HG03460 (cell line): ENCODE data around the gene ERGIC3.
"Not testable (repeated sequence)": the region's sequence is repeated elsewhere in the genome, so short reads cannot be mapped to it uniquely, and the experiment has no call there.

ENCODE experiments used
- ATAC-seq: cut with Tn5 transposase; IDR thresholded peaks from one replicate; pipeline ENCODE4 v1.9.1; 2021; ENCODE audit not compliant: unreplicated experiment

ERGIC3 gene

DNA sequence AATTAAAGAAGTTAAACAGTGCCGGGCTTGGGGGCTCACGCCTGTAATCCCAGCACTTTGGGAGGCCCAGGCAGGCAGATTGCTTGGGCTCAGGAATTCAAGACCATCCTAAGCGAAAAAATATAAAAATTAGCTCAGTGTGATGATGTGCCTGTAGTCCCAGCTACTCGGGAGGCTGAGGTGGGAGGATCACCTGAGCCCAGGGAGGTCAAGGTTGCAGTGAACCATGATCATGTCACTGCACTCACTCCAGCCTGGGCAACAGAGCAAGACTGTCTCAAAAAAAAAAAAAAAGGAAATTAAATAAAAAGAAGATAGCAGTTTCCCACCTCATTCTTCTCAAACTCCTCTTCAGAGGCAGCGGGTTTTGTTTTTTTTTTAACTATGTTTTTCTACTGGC lies 24.1 kb upstream of the ERGIC3 start:
- ATAC-seq: not testable (repeated sequence)

DNA sequence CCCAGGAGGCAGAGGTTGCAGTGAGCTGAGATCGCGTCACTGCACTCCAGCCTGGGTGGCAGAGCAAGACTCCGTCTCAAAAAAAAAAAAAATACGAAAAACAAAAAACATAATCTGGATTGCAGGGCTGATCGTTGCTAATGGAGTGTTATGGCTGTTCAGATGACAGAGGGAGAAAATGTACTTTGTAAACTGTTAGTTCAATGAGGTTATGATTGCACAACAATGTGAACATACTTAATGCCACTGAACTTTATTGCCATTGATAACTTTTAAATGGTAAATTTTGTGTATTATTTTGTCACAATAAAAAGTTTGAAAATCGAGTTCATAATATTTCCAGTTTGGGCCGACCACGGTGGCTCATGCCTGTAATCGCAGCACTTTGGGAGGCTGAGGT lies 22.9 kb upstream of the ERGIC3 start:
- ATAC-seq: no peak

DNA sequence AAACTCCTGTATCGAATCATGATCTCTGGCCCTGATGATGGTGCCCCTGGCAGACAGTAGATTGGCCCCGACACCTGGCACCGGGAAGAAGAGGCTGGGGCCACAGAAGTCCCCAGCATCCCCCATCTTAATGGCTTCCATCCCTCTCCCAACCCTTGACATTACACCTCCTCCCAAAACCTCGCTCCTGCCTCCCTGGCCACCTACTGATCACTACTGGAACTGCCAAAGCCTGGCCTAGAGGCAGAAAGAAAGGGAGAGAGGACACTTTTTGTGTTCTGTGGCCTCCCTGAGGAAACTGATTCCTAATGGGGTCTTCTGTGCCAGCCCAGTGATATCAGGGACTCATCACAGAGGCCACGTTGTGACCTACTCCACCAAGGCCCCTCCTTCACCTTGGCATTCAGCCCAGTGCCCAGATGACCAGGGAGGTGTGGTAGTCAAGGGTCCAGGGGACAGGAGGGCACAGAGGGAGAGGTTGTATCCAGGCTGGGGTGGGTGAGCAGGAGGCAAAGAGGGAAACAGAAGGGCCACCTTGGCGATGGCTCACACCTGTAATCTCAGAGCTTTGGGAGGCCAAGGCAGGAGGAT lies 18.5 kb upstream of the ERGIC3 start:
- no peak for ATAC-seq

DNA sequence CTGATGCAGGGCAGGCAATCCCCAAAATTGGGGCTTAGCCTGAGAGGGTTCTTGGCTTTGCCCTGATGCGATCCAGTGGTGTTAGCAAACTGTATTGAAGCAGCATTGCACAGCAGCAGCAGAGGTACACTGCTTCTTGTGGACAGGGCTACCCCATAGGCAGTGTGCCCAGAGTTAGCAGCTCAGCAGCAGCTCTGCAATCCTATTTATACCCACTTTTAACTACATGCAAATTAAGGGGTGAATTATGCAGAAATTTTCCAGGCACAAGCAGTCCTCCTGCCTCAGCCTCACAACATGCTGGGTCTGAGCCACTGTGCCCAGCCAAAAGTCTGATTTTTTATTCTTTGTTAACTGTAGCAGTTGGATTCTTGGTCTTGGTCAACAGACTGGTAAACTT lies 16.2 kb upstream of the ERGIC3 start:
- ATAC-seq: no peak

- no peak for ATAC-seq
Measured at GRCh38 chr20:35527122-35527769, 14.6 kb upstream of the ERGIC3 start.

GRCh38 chr20:35529552-35529951 lies 12.3 kb upstream of the ERGIC3 start, which contains the start of gene C20orf173:
C20orf173 (minus strand) TSS chr20:35529652; CDS start chr20:35529373, 279 bp downstream.
- ATAC-seq: no peak

- peak; percentile 65 for ATAC-seq
Measured at GRCh38 chr20:35539756-35540212, 2.1 kb upstream of the ERGIC3 start.

- no peak for ATAC-seq
Measured at GRCh38 chr20:35541118-35541782, 628 bp upstream of the ERGIC3 start.

GRCh38 chr20:35542990-35543389 lies 1.1 kb downstream of the ERGIC3 start:
- no peak for ATAC-seq

DNA sequence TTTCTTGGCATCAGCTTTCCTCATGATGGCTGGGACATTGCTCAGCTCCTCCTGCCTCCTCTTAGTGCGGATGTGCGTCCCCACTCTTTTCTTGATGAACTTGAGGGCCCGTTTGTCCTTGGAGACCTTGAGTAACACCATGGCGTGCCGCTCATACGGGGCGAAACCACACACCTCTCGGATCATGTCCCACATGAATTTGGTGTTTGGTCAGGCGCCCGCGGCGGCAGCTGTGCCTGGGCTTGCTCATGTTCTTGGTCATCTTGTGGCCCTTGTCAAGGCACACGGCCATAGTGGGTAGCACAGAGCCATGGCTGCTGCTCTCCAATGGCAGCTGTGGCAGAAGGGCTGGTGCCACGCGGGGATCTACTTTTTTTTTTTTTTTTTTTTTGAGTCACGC lies 2.6 kb downstream of the ERGIC3 start:
- ATAC-seq: no peak

GRCh38 chr20:35544941-35545340 lies 3.1 kb downstream of the ERGIC3 start:
- not testable (repeated sequence) for ATAC-seq

DNA sequence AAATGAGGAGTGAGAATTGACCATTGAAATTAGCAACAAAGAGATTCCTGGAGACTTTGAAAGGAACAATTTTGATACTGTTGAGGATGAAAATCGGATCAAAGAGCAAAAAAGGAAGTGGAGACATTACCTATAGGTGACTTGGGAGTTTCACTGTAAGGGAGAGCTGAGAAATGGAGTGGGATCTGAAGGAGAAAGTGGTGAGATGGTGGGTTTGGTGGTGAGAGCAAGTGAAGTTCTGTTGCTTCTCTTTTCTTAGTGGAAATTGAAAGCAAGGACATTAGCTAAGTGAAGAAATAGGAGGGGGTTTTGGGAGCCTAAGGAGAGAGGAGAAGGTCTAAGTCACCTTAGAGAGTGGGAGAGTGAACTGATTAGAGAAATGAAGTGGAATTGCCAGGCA lies 4.2 kb downstream of the ERGIC3 start:
- no peak for ATAC-seq

DNA sequence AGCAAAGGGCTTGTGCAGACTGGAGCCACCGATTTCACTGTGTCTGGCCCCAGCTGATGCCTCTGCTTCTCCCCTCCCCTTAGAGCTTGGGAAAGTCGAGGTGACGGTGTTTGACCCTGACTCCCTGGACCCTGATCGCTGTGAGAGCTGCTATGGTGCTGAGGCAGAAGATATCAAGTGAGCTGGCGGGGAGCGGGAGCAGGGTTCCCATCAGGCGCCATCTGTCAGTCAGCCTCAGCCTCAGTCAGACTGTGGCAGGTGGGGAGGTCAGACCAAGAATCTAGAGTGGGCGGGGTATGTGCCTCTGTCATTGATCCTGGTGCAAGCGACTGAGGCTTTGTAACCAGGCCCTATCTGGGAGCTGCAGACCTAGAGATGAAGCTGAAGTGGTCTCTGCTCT lies 5.5 kb downstream of the ERGIC3 start:
- ATAC-seq: no peak

DNA sequence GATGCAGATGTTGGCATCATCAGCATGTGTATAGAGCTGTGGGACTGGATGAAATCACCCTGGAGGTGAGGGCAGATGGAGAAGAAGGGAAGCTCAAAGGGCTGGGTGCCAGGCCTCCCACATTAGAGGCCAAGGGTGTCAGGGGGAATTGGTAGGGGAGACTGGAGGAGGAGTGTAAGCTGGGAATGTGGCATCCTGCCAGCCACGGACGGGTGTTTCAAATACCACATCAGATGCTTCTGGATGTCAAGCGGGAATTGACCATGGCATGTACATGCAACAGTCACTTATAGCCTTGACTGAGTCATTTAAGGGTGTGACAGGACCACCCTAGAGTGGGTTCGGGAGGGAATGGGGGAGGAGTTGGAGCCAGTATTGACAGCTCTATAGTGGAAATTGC lies 9.6 kb downstream of the ERGIC3 start:
- ATAC-seq: no peak

- ATAC-seq: no peak
Measured at GRCh38 chr20:35552914-35553313, 11.0 kb downstream of the ERGIC3 start.

- ATAC-seq: not testable (repeated sequence)
Measured at GRCh38 chr20:35555461-35555860, 13.6 kb downstream of the ERGIC3 start.

DNA sequence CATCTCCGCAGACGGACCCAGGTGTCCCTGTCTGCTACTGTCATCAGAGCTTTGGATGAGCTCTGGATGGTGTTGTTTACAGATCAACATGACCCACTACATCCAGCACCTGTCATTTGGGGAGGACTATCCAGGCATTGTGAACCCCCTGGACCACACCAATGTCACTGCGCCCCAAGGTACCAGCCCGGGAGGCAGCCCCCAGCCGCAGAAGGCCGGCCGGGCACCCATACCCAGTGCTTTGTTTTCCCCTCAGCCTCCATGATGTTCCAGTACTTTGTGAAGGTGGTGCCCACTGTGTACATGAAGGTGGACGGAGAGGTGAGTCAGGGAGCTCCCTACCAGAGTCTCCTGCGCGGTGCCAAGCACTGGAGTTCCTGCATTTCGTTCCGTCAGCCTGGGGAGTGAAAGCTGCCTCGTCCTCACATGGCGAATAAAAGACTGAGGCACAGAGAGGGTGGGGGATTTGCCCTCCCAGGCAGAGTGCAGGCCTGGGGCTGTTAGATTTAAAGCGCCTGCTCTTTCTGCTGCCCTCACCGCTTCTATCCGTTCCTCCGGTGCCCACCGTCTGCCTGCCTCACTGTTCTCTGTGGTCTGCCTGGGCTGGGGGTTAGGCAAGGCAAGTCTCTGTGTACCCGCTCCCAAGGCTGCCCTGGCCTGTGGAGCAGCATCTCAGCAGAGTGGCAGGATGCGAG lies 14.2 kb downstream of the ERGIC3 start:
- ATAC-seq: no peak

DNA sequence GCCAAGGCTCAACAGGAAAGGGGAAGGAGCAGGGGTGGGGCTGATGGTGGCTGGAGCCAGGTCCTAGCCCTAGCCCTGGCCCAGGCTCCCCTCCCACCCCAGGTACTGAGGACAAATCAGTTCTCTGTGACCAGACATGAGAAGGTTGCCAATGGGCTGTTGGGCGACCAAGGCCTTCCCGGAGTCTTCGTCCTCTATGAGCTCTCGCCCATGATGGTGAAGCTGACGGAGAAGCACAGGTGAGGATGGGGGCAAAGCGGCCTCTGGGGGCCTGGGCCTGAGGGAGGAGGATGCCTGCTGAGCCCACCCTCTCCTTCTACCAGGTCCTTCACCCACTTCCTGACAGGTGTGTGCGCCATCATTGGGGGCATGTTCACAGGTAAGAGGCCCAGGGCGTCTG lies 15.0 kb downstream of the ERGIC3 start:
- ATAC-seq: no peak

- ATAC-seq: no peak
Measured at GRCh38 chr20:35558451-35558850, 16.6 kb downstream of the ERGIC3 start.

GRCh38 chr20:35559042-35559693 lies 17.3 kb downstream of the ERGIC3 start:
- ATAC-seq: no peak

DNA sequence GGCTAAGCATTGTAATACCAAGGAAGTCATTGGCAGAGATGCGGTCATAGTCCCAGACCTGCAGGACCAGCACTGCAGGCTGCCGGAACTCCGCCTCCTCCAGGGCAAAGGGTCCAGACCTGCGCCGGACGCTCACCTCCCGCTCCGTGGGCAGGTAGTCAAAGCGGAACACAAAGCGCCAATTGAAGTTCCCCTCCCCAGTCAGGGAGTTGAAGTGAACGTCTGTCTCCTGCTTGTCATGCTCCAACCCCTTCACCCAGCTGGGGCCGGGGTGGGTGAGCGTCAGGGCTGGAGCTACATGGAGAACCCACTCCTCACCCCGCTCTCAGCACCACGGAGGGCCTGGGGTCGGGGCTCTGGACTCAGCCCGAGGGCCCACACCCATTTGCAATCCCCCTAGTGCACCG lies 18.2 kb downstream of the ERGIC3 start:
- ATAC-seq: no peak
